GM13977 (cell line): Measurements from ENCODE around the gene ENKD1.

ENCODE experiments used
- DNase-seq: peaks from one replicate; pipeline ENCODE4 v3.0.0; 2012; ENCODE audit warnings: low spot score
- in situ Hi-C: fragments of 300-500 bp; cut with MboI; formaldehyde crosslinking; loops from one replicate; pipeline ENCODE4 v1.12.0; 2022; ENCODE audit warnings: low sequenced_read_pairs, low pct_unique_long_range_greater_than_20kb, mixed read lengths, inconsistent platforms; ENCODE audit not compliant: unreplicated experiment
- TF ChIP-seq, protein P1 (sequence below): IDR thresholded peaks from 2 replicates; pipeline ENCODE4 v1.5.1; 2012; ENCODE audit warnings: mild to moderate bottlenecking, control low read depth; ENCODE audit not compliant: insufficient read depth; ENCODE audit errors: extremely low read depth, missing control alignments

ENKD1 gene

DNA sequence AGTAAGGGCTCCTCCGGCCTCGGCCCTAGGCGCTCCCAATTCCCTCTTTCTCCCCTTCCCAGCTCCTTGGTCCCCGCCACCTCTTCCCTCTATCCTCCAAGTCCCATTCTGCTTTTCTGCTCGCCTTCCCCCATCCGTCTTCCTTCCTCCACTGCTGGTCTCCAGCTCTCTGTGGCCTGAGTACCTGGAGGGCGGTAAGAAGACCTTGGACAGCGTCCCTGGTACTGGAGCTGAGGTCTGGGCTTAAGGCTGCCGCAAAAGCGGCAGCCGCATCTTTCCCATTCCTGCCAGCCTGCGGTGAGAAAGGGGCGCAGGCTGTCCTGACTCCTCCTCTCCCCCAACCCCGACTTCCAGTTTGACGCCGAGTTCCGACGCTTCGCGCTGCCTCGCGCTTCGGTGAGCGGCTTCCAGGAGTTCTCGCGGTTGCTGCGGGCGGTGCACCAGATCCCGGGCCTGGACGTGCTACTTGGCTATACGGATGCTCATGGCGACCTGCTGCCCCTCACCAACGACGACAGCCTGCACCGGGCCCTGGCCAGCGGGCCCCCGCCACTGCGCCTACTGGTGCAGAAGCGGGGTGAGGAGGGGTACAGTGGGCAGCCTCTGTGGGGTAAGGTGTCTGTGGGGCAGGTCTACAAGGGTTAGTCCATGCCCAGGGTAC lies 5.3 kb downstream of the ENKD1 start:
- TF ChIP-seq, protein P1, sequence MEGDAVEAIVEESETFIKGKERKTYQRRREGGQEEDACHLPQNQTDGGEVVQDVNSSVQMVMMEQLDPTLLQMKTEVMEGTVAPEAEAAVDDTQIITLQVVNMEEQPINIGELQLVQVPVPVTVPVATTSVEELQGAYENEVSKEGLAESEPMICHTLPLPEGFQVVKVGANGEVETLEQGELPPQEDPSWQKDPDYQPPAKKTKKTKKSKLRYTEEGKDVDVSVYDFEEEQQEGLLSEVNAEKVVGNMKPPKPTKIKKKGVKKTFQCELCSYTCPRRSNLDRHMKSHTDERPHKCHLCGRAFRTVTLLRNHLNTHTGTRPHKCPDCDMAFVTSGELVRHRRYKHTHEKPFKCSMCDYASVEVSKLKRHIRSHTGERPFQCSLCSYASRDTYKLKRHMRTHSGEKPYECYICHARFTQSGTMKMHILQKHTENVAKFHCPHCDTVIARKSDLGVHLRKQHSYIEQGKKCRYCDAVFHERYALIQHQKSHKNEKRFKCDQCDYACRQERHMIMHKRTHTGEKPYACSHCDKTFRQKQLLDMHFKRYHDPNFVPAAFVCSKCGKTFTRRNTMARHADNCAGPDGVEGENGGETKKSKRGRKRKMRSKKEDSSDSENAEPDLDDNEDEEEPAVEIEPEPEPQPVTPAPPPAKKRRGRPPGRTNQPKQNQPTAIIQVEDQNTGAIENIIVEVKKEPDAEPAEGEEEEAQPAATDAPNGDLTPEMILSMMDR, result no peak
- no peak for DNase-seq
- in situ Hi-C loops, result no loop called here

- peak; percentile 100 for DNase-seq
- in situ Hi-C loops, result no loop called here
- TF ChIP-seq, protein P1, result no peak
These were observed 6.0 kb downstream of the ENKD1 start, which contains the start of gene PARD6A for GRCh38 chr16:67660564-67661028. Gene PARD6A (plus strand): TSS chr16:67660960. CDS start chr16:67661039, 79 bp downstream.

- DNase-seq, result peak; percentile 100
- in situ Hi-C loops, result loop anchor here (10.0 kb wide), 1 partner anchor 125 kb away; no protein-coding TSS in a partner anchor
These were observed 6.6 kb downstream of the ENKD1 start, which contains the start of gene ACD for GRCh38 chr16:67659675-67660563. Gene ACD (minus strand): TSS chr16:67660260. CDS start chr16:67660220, 40 bp downstream.

DNA sequence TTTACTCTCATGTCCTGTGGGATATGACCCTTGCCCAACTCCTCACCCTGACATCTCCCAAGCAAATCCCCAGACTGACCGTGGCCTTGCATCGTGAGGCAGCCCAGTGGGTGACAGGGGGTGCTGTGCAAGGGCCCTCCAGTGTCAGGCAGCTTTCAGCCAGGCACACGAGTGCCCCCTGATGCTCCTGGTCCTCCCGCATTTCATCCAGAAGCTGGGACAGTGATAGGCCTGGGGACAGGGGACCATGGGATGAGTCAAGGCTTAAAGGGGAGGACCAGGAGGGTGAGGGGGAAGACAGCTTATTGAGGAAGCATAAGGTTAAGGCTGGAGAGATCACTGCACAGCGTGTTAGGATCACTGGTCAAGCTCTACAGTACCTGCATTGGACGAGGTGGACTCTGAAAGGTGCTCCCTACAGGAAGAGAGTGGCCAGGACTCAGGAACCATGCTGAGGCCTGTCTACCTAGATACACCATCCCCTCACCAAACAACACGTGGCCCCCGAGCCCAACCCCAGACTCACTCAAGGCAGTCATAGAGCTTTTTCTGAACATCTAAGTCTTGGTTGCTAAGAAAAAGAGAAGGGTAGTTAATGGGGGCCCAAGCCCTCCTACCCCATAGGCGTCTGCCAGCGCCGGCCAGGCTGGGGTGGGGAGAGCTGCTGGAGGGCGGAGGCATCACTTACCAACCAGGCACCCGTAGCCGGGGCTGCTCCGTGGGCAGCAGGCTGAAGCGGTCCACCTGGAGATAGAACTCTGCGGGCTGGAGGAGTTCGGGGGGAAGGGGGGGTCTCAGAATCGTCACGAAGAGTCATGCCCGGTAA lies 7.5 kb downstream of the ENKD1 start:
- in situ Hi-C loops, result loop anchor here (10.0 kb wide), 1 partner anchor 124 kb away; no protein-coding TSS in a partner anchor
- TF ChIP-seq, protein P1, result no peak
- DNase-seq, result no peak

More at GRCh38 chr16:67659675-67660563, 6.6 kb downstream of the ENKD1 start, which contains the start of gene ACD:
- TF ChIP-seq, protein P1, result no peak

DNA sequence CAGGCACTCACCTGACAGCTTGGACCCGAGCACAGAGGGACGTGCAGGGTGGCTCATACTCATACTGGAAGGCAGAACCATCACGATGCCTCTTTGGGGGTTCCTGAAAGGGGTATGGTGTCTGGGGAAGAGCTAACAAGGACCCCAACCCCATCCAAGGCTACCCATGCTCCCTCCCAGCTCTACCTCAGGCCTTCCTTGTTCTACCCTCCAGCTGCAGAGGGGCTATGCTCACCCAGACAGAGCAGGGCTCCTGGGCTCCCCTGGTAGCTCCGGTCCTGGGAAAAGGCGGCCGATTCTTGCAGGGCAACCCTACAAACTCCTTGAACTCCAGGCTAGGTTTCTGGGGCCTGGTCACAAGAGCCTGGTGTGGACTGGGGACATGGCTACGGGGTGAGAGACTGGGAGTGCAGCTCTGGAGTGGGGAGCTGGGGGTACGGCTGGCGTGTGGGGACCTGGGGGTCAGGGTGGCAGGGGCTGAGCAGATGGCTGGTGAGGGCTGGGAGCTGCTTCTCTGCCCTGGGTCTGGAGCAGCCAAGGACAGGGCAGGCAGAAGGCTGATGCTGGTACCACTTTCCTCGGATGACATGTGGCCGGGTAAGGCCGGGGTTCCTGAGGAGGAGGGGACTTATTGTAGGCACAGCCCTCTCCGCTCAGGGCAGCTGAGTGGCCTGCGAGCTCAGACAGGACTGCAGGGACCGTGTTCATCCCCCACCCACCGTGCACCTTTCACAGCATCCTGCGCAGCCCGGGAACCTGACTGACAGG lies 8.6 kb downstream of the ENKD1 start:
- TF ChIP-seq, protein P1, result no peak
- in situ Hi-C loops, result loop anchor here (10.0 kb wide), 1 partner anchor 123 kb away; no protein-coding TSS in a partner anchor
- DNase-seq, result no peak
